Measurements from ENCODE around the gene GREB1.

Gene GREB1

GRCh38 chr2:11542275-11542819 lies 8.5 kb downstream of the GREB1 start:
- TF ChIP-seq EP300 (IDR thresholded peaks at IDR 0.05; ENCODE audit: borderline replicate concordance): no peak
- TF ChIP-seq RAD21 (IDR thresholded peaks at IDR 0.05; ENCODE audit: low read depth): no peak
- TF ChIP-seq TEAD4 (IDR thresholded peaks at IDR 0.05): no peak
- TF ChIP-seq YY1 (IDR thresholded peaks at IDR 0.05; ENCODE audit: low read depth): no peak
- no peak for TF ChIP-seq EGR1 (IDR thresholded peaks at IDR 0.05)
- TF ChIP-seq NFIC (IDR thresholded peaks at IDR 0.05): no peak
- TF ChIP-seq CREB1 (IDR thresholded peaks at IDR 0.05; ENCODE audit: low read depth): no peak
- TF ChIP-seq REST (IDR thresholded peaks at IDR 0.05; ENCODE audit: low read depth): no peak
- no peak for TF ChIP-seq FOXM1 (IDR thresholded peaks at IDR 0.05; ENCODE audit: borderline replicate concordance, low read depth)
- TF ChIP-seq ZBTB7A (IDR thresholded peaks at IDR 0.05; ENCODE audit: low read depth): no peak
- no peak for TF ChIP-seq USF1 (IDR thresholded peaks at IDR 0.05)
- TF ChIP-seq MAX (IDR thresholded peaks at IDR 0.05): no peak
- no peak for TF ChIP-seq CEBPB (IDR thresholded peaks at IDR 0.05)
- TF ChIP-seq TCF12 (IDR thresholded peaks at IDR 0.05; ENCODE audit: low read depth): no peak
- no peak for TF ChIP-seq TAF1 (IDR thresholded peaks at IDR 0.05; ENCODE audit: low read depth)

GRCh38 chr2:11543337-11544216 lies 9.7 kb downstream of the GREB1 start:
- TF ChIP-seq YY1 (IDR thresholded peaks at IDR 0.05; ENCODE audit: low read depth) (no peak), NFIC (IDR thresholded peaks at IDR 0.05) (no peak), REST (IDR thresholded peaks at IDR 0.05; ENCODE audit: low read depth) (no peak), RAD21 (IDR thresholded peaks at IDR 0.05; ENCODE audit: low read depth) (no peak), TCF12 (IDR thresholded peaks at IDR 0.05; ENCODE audit: low read depth) (no peak), ZBTB7A (IDR thresholded peaks at IDR 0.05; ENCODE audit: low read depth) (no peak), EP300 (IDR thresholded peaks at IDR 0.05; ENCODE audit: borderline replicate concordance) (no peak), MAX (IDR thresholded peaks at IDR 0.05) (no peak), EGR1 (IDR thresholded peaks at IDR 0.05) (no peak), CREB1 (IDR thresholded peaks at IDR 0.05; ENCODE audit: low read depth) (no peak), USF1 (IDR thresholded peaks at IDR 0.05) (no peak), TAF1 (IDR thresholded peaks at IDR 0.05; ENCODE audit: low read depth) (no peak), FOXM1 (IDR thresholded peaks at IDR 0.05; ENCODE audit: borderline replicate concordance, low read depth) (no peak)

GRCh38 chr2:11546072-11546471 lies 12.2 kb downstream of the GREB1 start:
- TF ChIP-seq FOXM1 (IDR thresholded peaks at IDR 0.05; ENCODE audit: borderline replicate concordance, low read depth): no peak
- TF ChIP-seq NFIC (IDR thresholded peaks at IDR 0.05): no peak
- no peak for TF ChIP-seq MAX (IDR thresholded peaks at IDR 0.05)
- no peak for TF ChIP-seq TAF1 (IDR thresholded peaks at IDR 0.05; ENCODE audit: low read depth)
- no peak for TF ChIP-seq CEBPB (IDR thresholded peaks at IDR 0.05)

GRCh38 chr2:11547912-11548497 lies 14.2 kb downstream of the GREB1 start:
- TF ChIP-seq CEBPB (IDR thresholded peaks at IDR 0.05) (no peak), YY1 (IDR thresholded peaks at IDR 0.05; ENCODE audit: low read depth) (no peak), TCF12 (IDR thresholded peaks at IDR 0.05; ENCODE audit: low read depth) (no peak), TEAD4 (IDR thresholded peaks at IDR 0.05) (no peak), USF1 (IDR thresholded peaks at IDR 0.05) (no peak), RAD21 (IDR thresholded peaks at IDR 0.05; ENCODE audit: low read depth) (no peak), ZBTB7A (IDR thresholded peaks at IDR 0.05; ENCODE audit: low read depth) (no peak), MAX (IDR thresholded peaks at IDR 0.05) (no peak), TAF1 (IDR thresholded peaks at IDR 0.05; ENCODE audit: low read depth) (no peak), EP300 (IDR thresholded peaks at IDR 0.05; ENCODE audit: borderline replicate concordance) (no peak)
